GM19035 (cell line): ENCODE measurements around the gene TFF1.

ENCODE experiments used
- ATAC-seq: cut with Tn5 transposase; IDR thresholded peaks from one replicate; pipeline ENCODE4 v1.9.1; 2021; ENCODE audit not compliant: unreplicated experiment

The TFF1 gene

DNA sequence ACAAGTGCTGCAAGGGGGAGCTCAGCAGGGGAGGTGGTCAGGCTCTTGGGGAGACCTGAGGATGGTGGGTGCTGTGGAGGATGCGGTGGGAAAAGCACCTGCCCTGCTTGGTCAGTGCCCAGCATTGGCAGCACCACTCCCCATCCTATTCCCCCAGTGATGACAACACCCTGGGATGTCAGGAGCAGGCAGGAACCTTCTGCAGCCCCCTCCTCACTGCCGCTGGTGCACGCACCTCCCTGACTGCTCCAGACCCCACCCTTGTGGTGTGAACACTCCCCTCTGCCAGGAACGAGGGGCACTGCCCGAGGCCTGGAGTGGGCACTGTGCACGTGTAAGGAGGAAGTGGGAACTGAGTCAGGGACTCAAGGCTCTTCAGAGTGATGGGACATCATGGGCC lies 17.0 kb upstream of the TFF1 start:
- no peak for ATAC-seq

DNA sequence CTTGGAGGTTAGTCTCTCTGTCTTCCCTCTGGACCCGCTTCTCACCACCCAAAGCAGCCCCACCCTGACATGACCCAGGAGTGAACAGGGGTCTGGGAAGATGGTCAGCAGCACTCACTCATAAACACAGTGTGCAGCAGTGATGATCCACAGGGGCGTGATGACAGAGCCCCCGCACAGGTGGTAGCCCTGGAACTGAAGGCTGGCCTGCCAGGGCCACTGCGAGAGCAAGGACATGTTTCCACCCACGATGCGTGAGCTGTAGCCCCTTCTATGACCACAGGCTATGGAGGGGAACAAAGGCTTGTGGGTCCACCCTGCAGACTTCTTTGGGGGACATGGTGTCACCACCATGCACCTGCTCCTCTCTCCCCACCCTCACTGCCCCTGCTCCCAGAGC lies 16.6 kb upstream of the TFF1 start:
- no peak for ATAC-seq

DNA sequence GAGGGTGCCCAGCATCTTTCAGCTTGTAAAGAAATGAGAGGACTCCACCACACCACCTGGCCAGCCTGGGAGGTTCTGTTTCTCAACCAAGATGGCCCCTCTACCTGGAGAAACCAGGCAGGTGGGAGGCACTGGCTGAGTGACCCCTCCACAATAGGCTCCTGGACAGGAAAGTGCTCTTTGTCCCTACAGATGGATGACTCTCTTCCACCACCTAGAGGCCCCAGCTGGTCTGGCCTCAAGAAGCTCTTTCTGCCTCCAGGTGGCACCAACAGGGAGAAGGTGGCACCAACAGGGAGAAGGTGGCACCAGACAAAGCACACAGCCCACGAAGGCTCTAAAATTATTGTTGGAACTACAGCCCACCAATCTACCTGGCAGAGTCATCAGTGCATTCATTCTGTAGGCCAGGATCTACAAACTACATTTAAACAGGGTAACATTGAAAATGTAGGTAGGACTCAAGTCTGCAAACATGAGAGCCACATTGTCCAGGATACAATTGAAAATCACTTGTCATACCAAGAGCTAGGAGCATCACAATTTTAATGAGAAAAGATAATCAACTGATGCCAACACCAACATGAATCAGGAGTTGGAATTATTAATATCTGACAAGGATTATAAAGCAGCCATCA lies 15.1 kb upstream of the TFF1 start:
- ATAC-seq: no peak

DNA sequence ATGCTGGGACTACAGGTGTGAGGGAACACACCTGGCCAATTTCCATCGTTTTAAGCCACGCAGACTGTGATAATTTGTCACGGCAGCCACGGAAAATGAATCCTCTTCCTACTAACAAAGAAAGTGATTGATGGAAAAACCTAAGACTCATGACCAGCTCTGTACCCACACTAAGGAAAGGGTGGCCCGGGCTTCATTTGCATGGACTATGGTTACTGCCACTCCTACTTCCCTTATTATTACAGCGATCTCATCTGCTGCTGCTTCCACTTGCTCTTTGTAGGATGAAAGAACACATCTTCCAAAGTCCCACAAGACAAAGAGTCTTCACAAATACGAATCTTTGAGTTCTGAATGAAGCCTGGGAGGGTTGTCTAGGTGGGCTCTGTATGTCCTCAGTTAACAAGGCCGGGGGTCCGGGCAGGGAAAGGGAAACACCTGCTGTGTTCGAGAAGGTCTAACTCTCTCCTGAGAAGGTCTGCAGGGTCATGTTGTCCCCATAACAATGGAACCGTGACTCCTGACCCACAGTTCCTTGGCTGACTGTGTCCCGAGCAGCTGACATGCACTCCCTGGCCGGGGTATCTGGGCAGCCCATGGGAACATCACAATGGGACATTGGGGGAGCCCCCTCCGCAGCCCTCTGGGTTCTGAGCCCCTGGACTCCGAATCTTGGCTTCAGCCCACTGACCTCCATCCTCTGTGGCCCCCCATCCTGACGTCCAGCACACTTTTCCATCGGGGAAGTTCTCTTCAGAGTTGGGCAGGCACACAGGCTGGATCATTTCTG lies 13.3 kb upstream of the TFF1 start:
- ATAC-seq: no peak

DNA sequence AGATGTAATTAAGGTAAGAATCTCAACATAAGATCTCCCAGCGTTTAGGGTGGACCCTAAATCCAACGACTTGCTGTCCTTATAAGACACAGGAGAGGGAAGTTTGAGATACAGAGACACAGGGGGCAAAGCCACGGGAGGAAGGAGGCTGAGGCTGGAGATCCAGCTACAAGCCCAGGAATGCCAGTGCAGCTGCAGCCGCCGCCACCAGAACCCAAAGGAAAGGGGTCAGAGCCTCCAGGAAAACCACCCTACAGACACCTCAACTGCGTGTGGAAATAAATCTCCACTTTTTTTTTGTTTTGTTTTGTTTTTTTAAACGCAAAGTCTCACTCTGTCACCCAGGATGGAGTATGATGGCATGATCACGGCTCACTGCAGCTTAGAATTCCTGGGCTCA lies 12.1 kb upstream of the TFF1 start:
- ATAC-seq: no peak

- no peak for ATAC-seq
These were observed 11.6 kb upstream of the TFF1 start for GRCh38 chr21:42377951-42378340.

DNA sequence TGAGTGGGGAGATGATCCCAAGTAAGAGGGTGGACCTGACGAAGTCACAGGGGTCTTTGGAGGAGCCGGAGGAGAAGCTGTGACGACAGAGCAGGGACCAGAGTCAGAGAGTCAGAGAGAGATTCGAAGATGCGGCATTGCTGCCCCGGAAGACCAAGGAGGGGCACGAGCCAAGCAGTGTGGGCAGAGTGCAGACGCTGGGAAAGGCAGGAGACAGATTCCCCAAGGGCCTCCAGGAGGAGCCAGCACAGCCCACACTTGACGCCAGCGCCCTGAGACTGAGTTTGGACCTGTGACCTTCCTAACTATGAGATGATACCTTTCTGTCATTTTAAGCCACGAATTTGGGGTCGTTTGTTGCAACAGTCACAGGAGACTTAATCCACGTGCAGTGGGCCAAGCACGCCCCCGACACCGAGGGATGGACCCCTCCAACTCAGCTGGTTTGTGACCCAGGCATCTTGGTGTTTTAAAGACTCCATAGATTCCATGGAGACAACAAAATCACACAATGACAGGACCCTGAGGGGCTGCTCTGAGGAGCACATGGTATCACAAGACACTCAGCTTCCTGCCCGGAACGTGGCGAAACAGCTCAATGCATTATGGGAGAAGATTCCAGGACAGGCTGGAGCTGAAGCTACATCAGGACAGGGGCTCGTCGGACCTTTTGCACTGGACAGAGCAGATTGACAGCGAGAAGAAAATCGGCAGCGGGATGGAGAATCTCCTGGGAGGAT lies 11.0 kb upstream of the TFF1 start:
- ATAC-seq: no peak

- no peak for ATAC-seq
These were observed 10.1 kb upstream of the TFF1 start for GRCh38 chr21:42376338-42376982.

DNA sequence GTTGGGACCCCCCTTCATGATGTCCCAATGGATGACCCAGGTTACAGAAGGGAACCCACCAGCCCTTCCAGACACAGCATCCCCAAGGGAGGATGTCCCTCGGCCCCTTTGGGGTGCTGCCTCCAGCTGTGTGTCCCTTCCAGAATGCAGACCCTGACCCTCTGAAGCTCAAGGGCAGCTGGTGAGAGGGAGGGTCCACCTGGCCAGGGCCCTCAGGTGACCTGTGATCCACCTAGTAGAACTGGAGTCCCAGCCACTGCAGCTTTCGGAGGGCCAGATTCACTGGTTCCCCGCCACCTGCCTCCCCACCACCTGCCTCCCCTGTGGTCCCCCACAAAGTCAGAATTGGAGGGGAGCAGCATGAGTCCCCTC lies 9.6 kb upstream of the TFF1 start:
- no peak for ATAC-seq

DNA sequence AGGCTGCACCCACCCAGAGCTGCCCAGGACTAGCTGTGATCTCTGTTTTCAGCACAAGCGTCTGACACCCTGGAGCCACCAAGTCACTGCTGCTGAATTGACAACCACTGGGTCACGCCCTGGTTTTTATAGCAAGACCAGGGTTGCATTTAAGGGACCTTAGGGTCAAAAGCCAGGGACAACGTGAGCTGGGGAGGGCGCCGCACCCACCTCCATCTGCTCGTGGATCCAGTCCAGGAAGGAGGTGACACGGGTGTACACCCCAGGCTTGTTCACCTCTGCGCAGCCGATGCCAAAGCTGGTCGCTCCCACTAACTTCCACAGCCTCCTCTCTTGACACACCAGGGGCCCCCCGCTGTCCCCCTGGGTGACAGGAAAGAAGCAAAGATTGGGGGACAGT lies 9.2 kb upstream of the TFF1 start:
- no peak for ATAC-seq

GRCh38 chr21:42374864-42375499 lies 8.6 kb upstream of the TFF1 start:
- no peak for ATAC-seq

DNA sequence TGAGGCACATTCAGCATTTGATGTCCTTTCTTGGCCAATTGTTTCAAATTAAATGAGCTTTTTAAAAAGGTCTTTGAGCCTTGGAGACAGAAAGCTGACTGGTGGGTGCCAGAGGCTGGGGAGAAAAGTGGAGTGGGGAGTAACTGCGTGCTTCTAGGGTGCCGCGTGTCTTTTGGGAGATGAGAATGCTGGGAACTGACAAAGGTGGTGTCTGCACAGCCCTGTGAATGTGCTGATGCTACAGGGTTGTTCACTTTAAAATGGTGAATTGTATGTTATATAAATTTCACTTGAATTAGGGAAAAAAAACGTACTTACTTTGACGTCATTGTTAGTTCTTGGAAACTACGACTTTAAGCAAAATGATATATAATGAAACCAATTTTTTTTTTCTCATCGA lies 8.1 kb upstream of the TFF1 start:
- no peak for ATAC-seq

- ATAC-seq: no peak
These were observed 7.6 kb upstream of the TFF1 start for GRCh38 chr21:42373908-42374455.

- no peak for ATAC-seq
These were observed 7.0 kb upstream of the TFF1 start for GRCh38 chr21:42373196-42373907.

DNA sequence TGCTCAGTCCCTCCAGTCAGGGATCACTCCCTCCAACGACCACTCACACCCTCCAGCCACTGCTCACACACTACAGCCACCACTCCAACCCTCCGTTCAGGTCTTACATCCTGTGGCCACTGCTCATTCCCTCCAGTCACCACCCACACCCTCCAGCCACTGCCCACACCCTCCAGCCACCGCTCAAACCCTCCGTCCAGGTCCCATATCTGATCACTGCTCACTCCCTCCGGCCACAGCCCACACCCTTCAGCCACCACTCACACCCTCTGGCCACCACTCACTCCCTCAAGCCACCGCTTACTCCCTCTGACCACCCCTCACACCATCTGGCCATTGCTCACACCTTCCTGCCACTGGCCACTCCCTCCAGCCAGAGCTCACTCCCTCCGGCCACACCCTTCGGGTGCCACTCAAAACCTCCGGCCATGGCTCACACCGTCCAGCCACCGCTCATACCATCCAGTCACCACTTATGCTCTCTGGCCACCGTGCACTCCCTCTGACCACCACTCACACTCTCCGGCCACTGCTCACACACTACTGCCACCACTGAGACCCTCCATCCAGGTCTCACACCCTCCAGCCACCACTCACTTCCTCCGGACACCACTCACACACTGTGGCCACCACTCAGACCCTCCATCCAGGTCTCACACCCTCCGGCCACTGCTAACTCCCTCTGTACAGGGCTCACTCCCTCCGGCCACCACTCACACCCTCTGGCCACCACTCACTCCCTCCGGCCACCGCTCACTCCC lies 4.7 kb upstream of the TFF1 start:
- ATAC-seq: no peak

DNA sequence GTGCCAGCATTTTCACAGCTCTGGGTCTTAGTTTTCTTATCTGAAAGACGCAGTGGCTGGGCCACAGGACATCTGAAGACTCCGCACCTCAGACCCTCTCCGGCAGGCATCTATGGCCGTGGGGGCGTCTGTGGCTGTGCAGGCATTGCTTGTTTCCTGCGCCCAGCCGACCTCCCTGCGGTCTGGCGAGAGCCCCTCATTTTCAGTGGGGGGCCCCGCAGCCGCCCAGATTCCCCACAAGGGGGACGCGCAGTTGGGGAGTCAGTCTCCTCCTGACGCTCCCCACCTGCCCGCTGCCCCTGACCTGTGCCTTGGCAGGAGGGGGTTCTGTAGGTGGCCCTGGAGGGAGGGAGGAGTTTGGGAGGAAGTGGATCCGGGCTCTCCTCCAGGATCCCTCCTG lies 3.5 kb upstream of the TFF1 start:
- no peak for ATAC-seq

DNA sequence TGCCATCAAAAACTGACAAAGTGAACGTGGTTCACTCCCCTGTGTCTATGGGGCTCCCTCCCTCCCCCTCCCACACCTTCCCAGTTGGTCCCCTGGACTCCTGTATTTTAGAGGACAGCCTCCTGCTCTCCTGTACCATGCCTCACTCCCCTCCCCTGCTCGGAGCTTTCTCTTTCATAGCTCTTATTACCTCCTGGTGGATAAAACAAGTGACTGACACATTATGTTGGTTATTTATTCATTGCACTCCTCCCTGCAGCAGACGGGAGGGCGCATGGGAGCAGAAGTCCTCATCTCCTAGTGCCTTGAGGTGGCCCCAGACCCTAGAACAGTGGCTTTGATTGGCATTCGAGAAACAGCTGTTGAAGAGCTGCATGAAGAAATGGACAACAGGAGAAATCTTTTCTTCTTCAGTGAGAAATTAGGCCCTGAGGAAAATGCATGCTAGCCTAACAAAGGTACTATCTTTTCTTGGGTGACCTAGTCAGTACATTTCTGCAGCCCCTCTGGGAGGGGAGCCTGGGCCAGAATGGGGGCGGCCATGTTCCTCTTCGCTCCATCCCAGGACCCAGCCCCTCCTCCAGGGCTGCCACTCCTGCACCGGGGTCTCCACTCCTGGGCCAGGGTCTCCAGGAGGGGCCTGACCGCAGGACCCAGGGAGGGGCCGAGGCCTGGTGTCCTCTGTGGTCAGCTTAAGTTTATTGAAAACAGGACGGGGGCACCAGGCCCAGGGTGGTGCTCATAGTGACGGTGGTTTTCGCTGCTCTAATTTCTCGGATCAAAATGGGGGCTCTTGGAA lies 1.2 kb upstream of the TFF1 start:
- no peak for ATAC-seq

DNA sequence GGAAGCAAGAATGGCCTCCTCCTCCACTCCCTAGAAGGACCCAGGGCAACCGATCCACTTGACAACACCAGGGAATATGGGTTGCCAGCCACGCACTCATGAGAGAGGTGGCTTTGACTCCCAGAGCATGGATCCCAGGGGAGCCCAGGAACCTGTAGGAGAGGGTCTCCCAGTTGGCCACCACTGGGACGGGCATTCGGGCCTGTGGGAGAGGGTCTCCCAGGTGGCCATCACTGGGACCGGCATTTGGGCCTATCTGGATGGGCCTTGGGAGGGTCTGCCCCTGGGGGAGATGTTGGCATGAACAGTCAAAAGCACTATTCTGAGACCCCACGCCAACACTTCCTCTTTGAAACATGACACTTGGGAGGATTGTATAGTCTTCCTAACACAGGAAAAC lies 565 bp downstream of the TFF1 start:
- ATAC-seq: no peak
